Astrocyte of the cerebellum (primary cell): Measurements from ENCODE around the gene REELD1.

Source experiments
- DNase-seq: peaks from one replicate; pipeline ENCODE4 v3.0.0-alpha.2; 2011; ENCODE audit warnings: low read depth
- H3K4me3 ChIP-seq: 2 replicates; pipeline ENCODE4 v1.5.1; 2011; ENCODE audit warnings: mild to moderate bottlenecking, low read depth, low read length, moderate library complexity
- CTCF ChIP-seq: IDR thresholded peaks from 2 replicates; pipeline ENCODE4 v1.5.1; 2012; ENCODE audit warnings: low read length, low read depth, moderate library complexity, mild to moderate bottlenecking; ENCODE audit errors: missing control alignments
- in situ Hi-C: cut with HindIII; loops from 2 replicates; pipeline ENCODE4 v1.10.0; 2017; ENCODE audit warnings: low sequenced_read_pairs

The REELD1 gene

GRCh38 chr4:146265950-146266490 is 51.7 kb downstream of the REELD1 start:
- DNase-seq: no peak

GRCh38 chr4:146267826-146268225 is 53.5 kb downstream of the REELD1 start:
- no peak overlapping the region for H3K4me3 ChIP-seq
- TF ChIP-seq CTCF: no peak
- in situ Hi-C loops: loop anchor here (5.0 kb wide), 1 partner anchor 59 kb away; no protein-coding TSS in a partner anchor
- no peak for DNase-seq

More at GRCh38 chr4:146265950-146266490, 51.7 kb downstream of the REELD1 start:
- in situ Hi-C loops: loop anchor here (5.0 kb wide), 1 partner anchor 61 kb away; no protein-coding TSS in a partner anchor
- TF ChIP-seq CTCF: no peak
- H3K4me3 ChIP-seq: no peak overlapping the region

GRCh38 chr4:146269228-146269653 is 54.9 kb downstream of the REELD1 start:
- H3K4me3 ChIP-seq: no peak overlapping the region
- in situ Hi-C loops: loop anchor here (5.0 kb wide), 1 partner anchor 58 kb away; no protein-coding TSS in a partner anchor
- no peak for DNase-seq
- no peak for TF ChIP-seq CTCF

GRCh38 chr4:146271466-146271865 is 57.1 kb downstream of the REELD1 start:
- H3K4me3 ChIP-seq: no peak overlapping the region
- in situ Hi-C loops: no loop called here
- no peak for DNase-seq
- no peak for TF ChIP-seq CTCF

GRCh38 chr4:146273204-146273901 is 59.0 kb downstream of the REELD1 start:
- H3K4me3 ChIP-seq: no peak overlapping the region
- no peak for DNase-seq
- TF ChIP-seq CTCF: no peak
- in situ Hi-C loops: no loop called here

DNA sequence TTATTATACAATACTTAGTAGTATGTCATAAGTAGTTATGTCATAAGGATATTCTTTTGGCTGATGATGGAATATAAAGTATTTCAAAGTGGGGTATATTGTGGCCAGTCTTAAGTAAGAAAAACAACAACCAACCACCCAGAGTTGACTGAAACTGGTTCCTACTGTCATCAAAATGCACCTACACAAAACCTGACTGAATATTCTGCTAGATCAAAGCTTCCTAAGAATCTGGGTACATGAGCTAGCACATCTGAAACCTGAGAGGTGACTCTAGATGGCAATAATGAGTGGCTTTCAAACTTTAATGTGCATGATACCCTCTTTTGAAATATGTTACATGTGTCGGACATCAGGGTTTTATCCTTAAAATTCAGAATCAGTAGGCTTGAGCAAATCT is 60.4 kb downstream of the REELD1 start:
- H3K4me3 ChIP-seq: no peak overlapping the region
- TF ChIP-seq CTCF: no peak
- no peak for DNase-seq
- in situ Hi-C loops: no loop called here
